Mononuclear cell (primary cell): ENCODE data around the gene LFNG. TPM values are rescaled to one million over a fixed set of nuclear protein-coding genes. Genes with fewer than 3 reads are reported as not detected.
"Not testable (repeated sequence)": the region's sequence is repeated elsewhere in the genome, so short reads cannot be mapped to it uniquely, and the experiment has no call there.

Experiments used
- H3K27me3 ChIP-seq: 2 replicates; pipeline ENCODE4 v1.6.0; 2011; ENCODE audit warnings: low read length, control low read depth; ENCODE audit not compliant: insufficient read depth
- H3K4me1 ChIP-seq: 2 replicates; pipeline ENCODE4 v1.5.1; 2011; ENCODE audit warnings: mild to moderate bottlenecking, low read length, control low read depth; ENCODE audit not compliant: insufficient read depth
- H3K4me3 ChIP-seq: 2 replicates; pipeline ENCODE4 v1.5.1; 2011; ENCODE audit warnings: mild to moderate bottlenecking, low read length, moderate library complexity
- H3K9me3 ChIP-seq: 2 replicates; pipeline ENCODE4 v1.5.1; 2011; ENCODE audit warnings: low read depth, mild to moderate bottlenecking, control low read depth, low read length
- total RNA-seq: library from RNA; depleted of rRNA; stranded (reverse); fragments of >200 nt; gene quantifications from one replicate; pipeline ENCODE4 v1.2.3, GENCODE V29; 2012

LFNG gene
- total RNA-seq, 1 donor, result 101 TPM

DNA sequence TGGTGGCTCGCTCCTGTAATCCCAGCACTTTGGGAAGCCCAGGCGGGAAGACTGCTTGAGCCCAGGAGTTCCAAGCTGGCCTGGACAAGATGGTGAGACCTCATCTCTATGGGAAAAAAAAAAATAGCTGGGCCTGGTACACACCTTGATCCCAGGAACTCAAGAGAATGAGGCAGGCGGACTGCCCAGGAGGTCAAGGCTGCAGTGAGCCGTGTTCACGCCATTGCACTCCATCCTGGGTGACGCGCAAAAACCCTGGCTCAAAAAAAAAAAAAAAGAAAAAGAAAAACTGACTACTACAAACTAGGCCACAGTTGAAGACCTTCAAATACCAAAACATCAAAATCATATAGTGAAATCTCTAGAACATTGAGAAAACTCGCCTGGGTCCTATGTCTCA lies 31.8 kb downstream of the LFNG start:
- Histone ChIP-seq H3K4me3 (no peak overlapping the region), H3K27me3 (no peaks in the 10 kb centered on the region), H3K9me3 (no peaks in the 10 kb centered on the region), H3K4me1 (peaks cover 24% of the 10 kb centered on the region)

DNA sequence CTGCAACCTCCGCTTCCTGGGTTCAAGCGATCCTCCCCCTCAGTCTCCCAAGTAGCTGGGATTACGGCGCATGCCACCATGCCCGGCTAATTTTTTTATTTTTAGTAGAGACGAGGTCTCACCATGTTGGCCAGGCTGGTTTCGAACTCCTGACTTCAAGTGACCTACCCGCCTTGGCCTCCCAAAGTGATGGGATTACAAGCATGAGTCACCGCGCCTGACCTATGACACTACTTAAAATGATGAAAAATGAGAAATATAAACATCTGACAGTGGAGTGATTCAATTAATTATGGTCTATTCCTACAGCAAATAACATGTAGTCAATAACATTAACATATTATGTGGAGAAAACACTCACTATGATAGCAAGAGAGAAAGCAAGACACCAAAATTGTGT lies 33.5 kb downstream of the LFNG start:
- Histone ChIP-seq H3K9me3 (no peaks in the 10 kb centered on the region), H3K27me3 (no peaks in the 10 kb centered on the region), H3K4me1 (peaks cover 41% of the 10 kb centered on the region), H3K4me3 (no peak overlapping the region)

DNA sequence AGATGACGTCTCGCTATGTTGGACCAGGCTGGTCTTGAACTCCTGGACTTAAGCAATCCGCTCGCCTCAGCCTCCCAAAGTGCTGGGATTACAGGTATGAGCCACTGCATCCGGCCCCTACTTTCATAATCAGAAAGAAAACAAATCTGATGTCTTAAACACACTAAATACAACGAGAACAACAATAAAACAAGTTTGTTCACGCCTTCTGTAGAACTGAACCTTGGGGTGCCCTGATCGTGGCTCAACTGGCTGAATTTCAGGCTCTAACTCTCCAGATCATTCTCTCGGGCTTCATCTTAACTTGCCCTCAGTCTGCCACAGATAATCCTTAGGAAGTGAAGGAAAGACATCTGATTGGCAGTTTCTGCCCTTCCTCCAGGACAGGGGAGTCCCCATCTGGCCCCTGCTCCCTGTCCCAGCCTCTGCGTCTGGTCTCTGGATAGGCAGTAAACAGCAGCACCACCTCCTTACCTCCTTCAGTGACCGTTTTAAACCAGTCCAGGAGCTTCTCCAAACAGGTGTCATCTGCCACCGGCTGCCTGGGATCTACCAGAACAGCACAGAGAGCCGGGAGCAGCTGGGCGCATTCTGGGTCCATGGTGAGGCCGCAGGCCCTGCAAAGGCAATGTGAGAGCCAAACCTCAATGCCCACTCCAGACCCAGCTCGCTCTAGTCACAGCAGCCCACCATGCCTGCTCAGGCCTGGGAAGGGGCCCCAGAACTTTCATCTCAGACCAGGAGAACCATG lies 34.4 kb downstream of the LFNG start:
- H3K27me3 ChIP-seq, result no peaks in the 10 kb centered on the region
- H3K4me3 ChIP-seq, result peak overlapping the region; percentile 62
- H3K9me3 ChIP-seq, result no peaks in the 10 kb centered on the region
- peaks cover 47% of the 10 kb centered on the region for H3K4me1 ChIP-seq

DNA sequence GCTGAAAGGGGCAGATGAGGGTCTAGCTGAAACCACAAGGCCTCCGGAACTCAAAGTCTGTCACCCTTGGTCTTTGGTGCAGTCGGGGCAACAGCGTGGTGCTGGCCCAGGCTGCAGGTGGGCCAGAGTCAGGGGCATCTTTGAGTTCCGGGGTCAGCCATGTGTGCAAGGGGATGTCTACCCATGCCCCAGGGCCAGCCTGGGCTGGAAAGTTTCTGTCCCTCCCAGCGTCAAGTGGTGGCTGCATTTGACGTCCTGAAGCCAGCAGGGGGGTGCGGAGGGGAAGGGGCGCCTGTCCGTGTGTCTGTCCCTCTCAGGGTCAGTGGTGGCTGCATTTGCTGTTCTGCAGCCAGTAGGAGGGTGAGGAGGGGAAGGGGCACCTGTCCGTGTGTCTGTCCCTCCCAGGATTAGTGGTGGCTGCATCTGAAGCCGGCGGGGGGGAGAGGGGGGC lies 35.1 kb downstream of the LFNG start:
- Histone ChIP-seq H3K9me3 (no peaks in the 10 kb centered on the region), H3K4me3 (peak overlapping the region; percentile 62), H3K27me3 (no peaks in the 10 kb centered on the region), H3K4me1 (peaks cover 52% of the 10 kb centered on the region)

DNA sequence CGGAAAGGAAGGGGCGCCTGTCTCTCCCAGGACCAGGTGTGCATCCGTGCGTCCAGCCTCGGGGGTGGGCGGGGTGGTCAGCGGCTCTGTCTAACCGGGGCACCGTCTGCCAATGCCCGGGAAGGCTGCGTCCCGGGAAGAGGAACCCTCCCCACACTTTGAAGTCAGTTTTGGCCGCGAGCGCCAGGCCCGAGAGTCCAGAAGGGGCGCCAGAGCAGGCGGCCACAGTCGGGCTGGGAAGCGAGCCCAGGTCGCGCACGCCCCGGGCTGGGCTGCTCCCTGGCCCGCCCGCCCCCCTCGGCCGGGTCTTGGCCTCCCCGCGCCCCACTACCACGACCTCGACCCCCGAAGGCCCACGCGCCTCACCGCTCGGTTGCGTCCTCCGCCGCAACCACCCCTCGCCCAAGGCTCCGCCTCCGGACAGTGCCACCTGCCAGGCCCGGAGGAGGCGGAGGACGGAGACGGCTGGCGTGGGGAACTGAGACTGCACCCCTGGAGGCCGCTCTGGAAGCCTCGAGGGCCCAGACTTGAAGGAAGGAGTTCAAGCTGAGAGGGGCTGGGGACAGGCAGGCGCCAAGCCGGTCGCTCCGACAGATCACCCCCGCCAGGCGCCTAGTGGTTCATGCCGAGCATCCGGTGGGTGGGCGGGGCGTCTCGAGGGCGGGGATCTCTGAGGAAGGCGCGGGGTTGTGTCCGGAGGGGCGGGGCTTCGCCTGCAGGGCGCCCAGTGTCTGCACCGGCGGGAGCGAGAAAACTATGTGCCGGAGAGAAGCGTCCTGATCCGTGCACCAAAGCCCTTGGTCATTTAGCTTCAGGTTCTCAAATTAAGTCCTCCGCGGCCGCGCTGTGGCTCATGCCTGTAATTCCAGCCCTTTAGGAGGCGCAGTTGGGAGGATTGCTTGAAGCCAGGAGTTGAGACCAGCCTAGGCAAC lies 35.8 kb downstream of the LFNG start, which contains the start of gene BRAT1:
TSS of gene BRAT1 (minus strand) at position 404 of the 932 bp plus-strand sequence. CDS start 1,093 bp downstream, outside the sequence.
- peaks cover 59% of the 10 kb centered on the region for H3K4me1 ChIP-seq

DNA sequence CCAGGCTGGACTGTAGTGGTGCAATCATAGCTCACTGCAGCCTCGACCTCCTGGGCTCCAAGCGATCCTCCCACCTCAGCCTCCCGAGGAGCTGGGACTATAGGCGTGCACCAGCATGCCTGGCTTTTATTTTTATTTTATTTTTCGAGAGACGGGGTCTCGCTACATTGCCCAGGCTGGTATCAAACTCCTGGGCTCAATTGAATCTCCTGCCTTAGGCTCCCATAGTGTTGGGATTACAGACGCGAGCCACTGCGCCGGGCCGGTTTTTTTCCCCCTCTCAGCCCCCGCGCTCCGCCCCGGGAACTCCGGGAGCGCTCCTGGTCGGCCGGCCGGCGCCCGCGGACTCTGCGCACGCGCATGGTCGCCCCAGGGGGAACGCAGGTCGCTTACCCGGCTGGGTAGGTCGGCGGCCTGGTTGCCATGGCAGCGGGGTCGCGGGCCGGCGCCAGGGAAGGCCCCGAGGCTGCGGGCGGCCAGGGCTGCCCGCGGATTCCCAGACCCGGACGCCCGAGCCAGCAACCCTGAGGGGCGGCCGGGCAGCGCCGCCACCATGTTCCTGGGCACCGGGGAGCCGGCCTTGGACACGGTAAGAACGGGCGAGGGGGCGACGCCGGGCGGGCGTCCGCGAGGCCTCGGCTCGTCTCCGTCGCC lies 39.2 kb downstream of the LFNG start, which contains the start of gene IQCE:
TSS of gene IQCE (plus strand) at position 351 of the 654 bp plus-strand sequence. CDS start at position 554, 203 bp downstream.
- Histone ChIP-seq H3K4me3 (peak within 1 kb of the TSS; percentile 82), H3K27me3 (no peaks in the 10 kb centered on the region), H3K4me1 (peaks cover 52% of the 10 kb centered on the region), H3K9me3 (no peaks in the 10 kb centered on the region)

More for the DNA sequence above, 35.8 kb downstream of the LFNG start, which contains the start of gene BRAT1:
- no peaks in the 10 kb centered on the region for H3K27me3 ChIP-seq
- H3K4me3 ChIP-seq, result peak within 1 kb of the TSS; percentile 62
- no peaks in the 10 kb centered on the region for H3K9me3 ChIP-seq

DNA sequence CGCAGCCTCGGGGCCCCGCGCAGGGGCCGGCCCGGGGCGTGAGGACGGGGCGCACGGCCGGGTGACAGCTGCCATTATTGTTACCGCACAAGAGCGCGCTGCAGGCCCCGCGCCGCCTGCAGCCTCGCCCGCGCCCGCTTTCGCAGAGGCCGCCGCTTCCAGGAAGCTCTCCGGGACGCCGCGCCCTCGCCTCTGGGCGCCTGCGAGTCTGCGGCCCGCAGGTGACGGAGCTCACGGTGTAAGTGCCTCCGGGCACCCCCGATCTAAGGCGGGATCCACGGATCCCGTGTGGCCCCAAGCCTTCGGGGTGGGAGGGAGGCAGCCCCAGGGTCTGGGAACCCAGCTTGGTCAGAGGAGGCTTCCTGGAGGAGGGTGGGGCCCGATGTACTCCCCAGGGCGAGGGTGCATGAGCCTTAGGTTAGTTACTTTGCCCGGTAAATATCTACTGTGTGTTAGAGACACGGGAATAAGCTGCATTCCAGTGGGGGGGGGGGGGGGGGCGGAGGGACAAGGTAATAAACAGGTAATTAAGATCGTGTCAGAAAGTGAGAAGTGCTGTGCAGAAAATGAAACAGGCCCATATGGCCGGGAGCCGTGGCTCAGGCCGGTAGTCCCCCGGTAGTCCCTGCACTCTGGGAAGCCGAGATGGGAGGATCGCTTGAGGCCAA lies 39.8 kb downstream of the LFNG start:
- Histone ChIP-seq H3K27me3 (no peaks in the 10 kb centered on the region), H3K9me3 (no peaks in the 10 kb centered on the region), H3K4me1 (peaks cover 46% of the 10 kb centered on the region), H3K4me3 (peak overlapping the region; percentile 82)

DNA sequence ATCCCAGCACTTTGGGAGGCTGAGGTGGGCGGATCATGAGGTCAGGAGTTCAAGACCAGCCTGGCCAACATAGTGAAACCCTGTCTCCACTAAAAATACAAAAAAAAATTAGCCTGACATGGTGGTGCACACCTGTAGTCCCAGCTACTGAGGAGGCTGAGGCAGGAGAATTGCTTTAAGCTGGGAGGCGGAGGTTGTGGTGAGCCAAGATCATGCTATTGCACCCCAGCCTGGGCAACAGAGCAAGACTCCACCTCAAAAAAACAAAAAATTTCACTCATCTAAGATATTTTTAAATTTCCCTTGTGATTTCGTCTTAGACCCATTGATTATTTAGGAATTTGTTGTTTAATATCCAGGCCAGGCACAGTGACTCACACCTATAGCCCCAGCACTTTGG lies 44.4 kb downstream of the LFNG start:
- not testable (repeated sequence) for H3K27me3 ChIP-seq

DNA sequence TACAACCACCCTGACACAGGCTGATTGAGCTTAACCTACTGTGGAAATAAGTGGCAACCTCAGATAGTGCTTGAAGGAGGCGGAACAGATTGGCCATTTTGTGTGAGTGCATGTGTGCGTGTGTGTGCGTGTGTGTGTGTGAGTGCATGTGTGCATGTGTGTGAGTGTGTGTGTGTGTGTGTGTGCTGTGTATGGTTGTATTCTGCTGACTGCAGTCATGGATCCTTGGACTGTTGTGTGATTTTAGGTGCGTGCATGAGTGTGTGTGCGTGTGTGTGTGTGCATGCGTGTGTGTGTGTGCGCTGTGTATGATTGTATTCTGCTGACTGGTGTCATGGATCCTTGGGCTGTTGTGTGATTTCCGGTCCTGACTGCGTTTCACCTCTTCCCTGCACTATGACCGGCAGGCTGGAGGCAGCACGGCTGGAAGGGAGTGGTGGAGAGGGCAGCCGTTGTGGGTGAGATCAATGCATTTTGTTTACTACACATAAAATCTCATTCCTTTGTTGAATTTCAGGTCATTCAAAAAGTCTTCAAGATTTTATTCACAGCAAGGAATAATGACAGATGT lies 45.5 kb downstream of the LFNG start:
- H3K4me1 ChIP-seq, result peaks cover 18% of the 10 kb centered on the region

More for the DNA sequence above, 44.4 kb downstream of the LFNG start:
- H3K4me3 ChIP-seq, H3K9me3 ChIP-seq: not testable (repeated sequence)
- peaks cover 27% of the 10 kb centered on the region for H3K4me1 ChIP-seq

DNA sequence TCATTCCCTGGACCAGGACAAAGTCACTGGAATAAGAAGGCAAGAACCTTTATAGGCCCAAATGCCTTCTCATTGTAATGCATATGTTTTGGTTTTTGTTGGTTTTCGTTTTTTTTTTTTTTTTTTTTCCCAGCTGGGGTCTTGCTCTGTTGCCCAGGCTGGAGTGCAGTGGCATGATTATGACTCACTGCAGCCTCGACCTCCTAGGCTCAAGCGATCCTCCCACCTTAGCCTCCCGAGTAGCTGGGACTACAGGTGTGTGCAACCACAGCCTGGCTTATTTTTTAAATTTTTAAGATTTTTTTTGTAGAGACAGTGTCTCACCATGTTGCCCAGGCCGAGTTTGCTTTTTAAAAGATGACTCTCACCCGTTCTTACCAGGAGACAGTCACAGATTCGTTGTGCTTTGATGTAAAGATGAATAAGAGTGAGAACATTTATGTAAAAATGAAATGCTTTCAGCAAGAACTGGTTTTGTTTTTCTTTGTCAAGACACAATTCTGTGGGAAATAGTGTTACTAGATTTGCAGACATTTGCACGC lies 46.8 kb downstream of the LFNG start:
- H3K9me3 ChIP-seq, result no peaks in the 10 kb centered on the region
- peaks cover 15% of the 10 kb centered on the region for H3K4me1 ChIP-seq
- no peak overlapping the region for H3K4me3 ChIP-seq
- no peaks in the 10 kb centered on the region for H3K27me3 ChIP-seq

More for the DNA sequence above, 45.5 kb downstream of the LFNG start:
- Histone ChIP-seq H3K9me3 (no peaks in the 10 kb centered on the region), H3K27me3 (no peaks in the 10 kb centered on the region), H3K4me3 (no peak overlapping the region)

DNA sequence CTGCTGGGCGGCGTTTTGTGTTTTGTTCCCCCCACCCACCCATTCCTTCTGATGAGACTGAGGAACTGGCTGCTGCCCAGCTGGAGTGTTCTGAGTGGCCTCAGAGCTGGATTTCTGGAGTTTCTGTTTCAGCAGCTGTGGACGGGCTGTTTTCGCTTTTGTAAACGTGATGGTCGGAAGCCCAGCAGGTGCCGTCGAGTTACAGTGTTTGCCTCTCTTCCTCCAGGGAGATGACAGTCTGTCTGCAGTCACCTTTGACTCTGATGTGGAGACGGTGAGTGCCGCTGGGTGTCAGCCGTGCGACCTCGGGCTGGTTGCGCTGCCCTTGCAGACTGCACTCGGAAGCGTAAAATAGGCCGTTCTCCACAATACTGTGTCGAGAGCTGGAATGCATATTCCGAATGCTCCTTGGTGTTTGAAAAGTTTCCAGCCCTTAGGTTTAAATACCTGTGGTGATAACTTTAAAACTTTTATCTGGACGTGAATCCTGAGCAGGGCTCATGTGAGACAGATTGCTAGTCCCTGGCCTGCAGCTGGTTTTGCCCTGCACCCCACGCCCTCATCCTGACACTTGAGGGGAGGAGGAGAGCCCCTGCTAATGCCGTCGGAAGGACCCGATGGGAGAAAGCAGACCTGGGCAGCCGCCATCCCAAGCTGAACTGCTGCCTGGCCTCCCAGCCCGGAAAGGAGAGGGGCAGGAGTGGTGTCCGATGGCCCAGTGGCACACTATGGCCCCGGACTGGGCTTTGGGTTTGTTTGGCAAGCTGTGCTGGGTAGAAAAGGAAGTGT lies 47.5 kb downstream of the LFNG start:
- no peak overlapping the region for H3K4me3 ChIP-seq
- H3K4me1 ChIP-seq, result peaks cover 15% of the 10 kb centered on the region
- H3K9me3 ChIP-seq, result no peaks in the 10 kb centered on the region
- no peaks in the 10 kb centered on the region for H3K27me3 ChIP-seq

DNA sequence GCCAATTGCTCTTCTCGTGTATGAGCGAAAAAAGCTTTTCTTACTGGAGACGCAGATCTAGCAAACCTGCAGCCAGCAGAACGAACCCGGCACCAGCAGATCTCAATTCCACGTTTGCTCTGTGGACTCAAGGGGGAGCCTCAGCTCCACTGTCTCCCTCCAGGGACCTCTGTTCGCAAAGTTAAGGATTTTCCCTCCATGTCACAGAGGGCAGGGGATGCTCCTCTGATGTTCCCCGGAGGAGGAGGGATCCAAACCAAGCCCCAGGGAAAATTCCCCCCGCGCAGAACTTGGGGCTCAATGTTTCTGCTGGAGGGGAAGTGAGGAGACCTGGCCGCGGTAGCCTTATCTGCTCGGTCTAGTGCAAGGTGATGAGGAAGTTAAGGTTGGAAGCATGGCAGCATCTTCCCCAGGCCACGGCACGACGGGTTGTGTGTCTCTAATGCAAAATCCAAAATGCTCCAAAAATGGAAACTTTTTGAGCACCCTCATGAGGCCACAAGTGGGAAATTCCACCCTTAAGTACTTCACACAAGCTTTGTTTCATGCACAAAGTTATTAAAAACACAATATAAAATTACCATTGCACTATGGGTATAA lies 48.2 kb downstream of the LFNG start:
- Histone ChIP-seq H3K4me3 (no peak overlapping the region), H3K4me1 (peaks cover 15% of the 10 kb centered on the region), H3K27me3 (no peaks in the 10 kb centered on the region), H3K9me3 (no peaks in the 10 kb centered on the region)
